HepG2 (cell line): ENCODE measurements around the gene HAP1. TPM values are rescaled to one million over a fixed set of nuclear protein-coding genes. Genes with fewer than 3 reads are reported as not detected.
A peak's percentile ranks its signal among the peaks of the same experiment; 100 is the strongest.

Source experiments
- BORCS8-MEF2B ChIP-seq: sonication (generic); formaldehyde crosslinking; IDR thresholded peaks from 2 replicates; pipeline ENCODE4 v1.8.0; 2022; ENCODE audit warnings: mild to moderate bottlenecking, missing genetic modification reagents
- CREM ChIP-seq, 2 experiments: sonication (generic) in 1 of 2; formaldehyde crosslinking in 1 of 2; IDR thresholded peaks; 2 replicates each; pipeline versions ENCODE4 v1.4.0 to v1.6.1; 2016 to 2020; ENCODE audit warnings: antibody characterized with exemption in 1 of 2, mild to moderate bottlenecking in 1 of 2, missing genetic modification reagents in 1 of 2
- FIP1L1 ChIP-seq: fragments of 200-400 bp; formaldehyde crosslinking; IDR thresholded peaks from 2 replicates; pipeline ENCODE4 v1.6.1; 2018; ENCODE audit warnings: low read depth, mild to moderate bottlenecking, low read length, moderate library complexity, borderline replicate concordance; ENCODE audit not compliant: insufficient read depth
- HNF4G ChIP-seq, 2 experiments: sonication (generic) in 1 of 2; formaldehyde crosslinking in 1 of 2; IDR thresholded peaks; 2 replicates each; pipeline versions ENCODE4 v1.4.0 to v1.6.1; 2011 to 2020; ENCODE audit warnings: borderline replicate concordance in 2 of 2, low read depth in 2 of 2, mild to moderate bottlenecking in 2 of 2, low read length in 1 of 2, missing genetic modification reagents in 1 of 2, moderate library complexity in 1 of 2
- MIXL1 ChIP-seq: IDR thresholded peaks from 2 replicates; pipeline ENCODE4 v1.6.1; 2016
- NCOA5 ChIP-seq: sonication (generic); formaldehyde crosslinking; IDR thresholded peaks from 2 replicates; pipeline ENCODE4 v1.4.0; 2020; ENCODE audit warnings: missing genetic modification reagents
- PPARG ChIP-seq: conservative IDR thresholded peaks from 2 replicates; pipeline ENCODE4 v1.6.1; 2016; ENCODE audit warnings: missing biosample characterization, missing genetic modification reagents
- RARA ChIP-seq: IDR thresholded peaks from 2 replicates; pipeline ENCODE4 v1.6.1; 2016; ENCODE audit warnings: missing genetic modification reagents, missing compliant biosample characterization
- SP2 ChIP-seq: sonication (generic); formaldehyde crosslinking; IDR thresholded peaks from 2 replicates; pipeline ENCODE4 v1.5.1; 2020; ENCODE audit warnings: mild to moderate bottlenecking, missing genetic modification reagents
- ZBTB1 ChIP-seq: sonication (generic); formaldehyde crosslinking; IDR thresholded peaks from 2 replicates; pipeline ENCODE4 v1.4.0; 2020; ENCODE audit warnings: missing genetic modification reagents, borderline replicate concordance
- ZNF251 ChIP-seq: sonication (generic); formaldehyde crosslinking; IDR thresholded peaks from 2 replicates; pipeline ENCODE4 v1.9.0; 2021; ENCODE audit warnings: mild to moderate bottlenecking, missing genetic modification reagents
- ZNF441 ChIP-seq: sonication (generic); formaldehyde crosslinking; IDR thresholded peaks from 2 replicates; pipeline ENCODE4 v1.7.0; 2021; ENCODE audit warnings: missing genetic modification reagents, borderline replicate concordance
- ZNF737 ChIP-seq: sonication (generic); formaldehyde crosslinking; IDR thresholded peaks from 2 replicates; pipeline ENCODE4 v1.5.0; 2020; ENCODE audit warnings: missing genetic modification reagents, mild to moderate bottlenecking, borderline replicate concordance
- ZNF75D ChIP-seq: sonication (generic); formaldehyde crosslinking; IDR thresholded peaks from 2 replicates; pipeline ENCODE4 v1.8.1; 2023; ENCODE audit warnings: missing genetic modification reagents, mild to moderate bottlenecking, borderline replicate concordance
- polyA plus RNA-seq, 8 experiments: library from polyadenylated mRNA; depleted of rRNA in 3 of 8; stranded (reverse) in 7 of 8; unstranded in 1 of 8; fragments of >200 nt; fragmentation: Illumina TruSeq in 4 of 8; extraction: Trizol in 4 of 8; gene quantifications; 2 replicates each; pipeline versions ENCODE4 v1.2.1 to v1.2.3, GENCODE V29; 2011 to 2016; ENCODE audit warnings: low read depth in 4 of 8, missing spikeins in 1 of 8, mixed read lengths in 1 of 8; ENCODE audit not compliant: insufficient read depth in 1 of 8
- total RNA-seq, 5 experiments: library from RNA; depleted of rRNA; stranded (reverse); fragments of >200 nt; fragmentation: Illumina TruSeq; extraction: Trizol; gene quantifications; 2 replicates each; pipeline ENCODE4 v1.2.3, GENCODE V29; 2016; ENCODE audit warnings: low read depth in 1 of 5
- TF ChIP-seq, protein P1 (sequence below): sonication (generic); formaldehyde crosslinking; IDR thresholded peaks from 2 replicates; pipeline ENCODE4 v1.8.0; 2022; ENCODE audit warnings: missing genetic modification reagents, low read depth, mild to moderate bottlenecking, borderline replicate concordance
- TF ChIP-seq, protein P2 (sequence below): IDR thresholded peaks from 2 replicates; pipeline ENCODE4 v1.6.1; 2016; ENCODE audit warnings: missing biosample characterization, missing genetic modification reagents, low read depth
- TF ChIP-seq, protein P3 (sequence below): sonication (generic); formaldehyde crosslinking; IDR thresholded peaks from 2 replicates; pipeline ENCODE4 v1.4.0; 2020; ENCODE audit warnings: missing genetic modification reagents, borderline replicate concordance
- TF ChIP-seq, protein P4 (sequence below): IDR thresholded peaks from 2 replicates; pipeline ENCODE4 v1.4.0; 2020; ENCODE audit warnings: mild to moderate bottlenecking, missing genetic modification reagents

HAP1 gene
- total and polyA plus RNA-seq, 2 of the 13 experiments (the other 11 are each of a cell fraction or from before 2014, with no cell fraction given): 0.07 TPM

DNA sequence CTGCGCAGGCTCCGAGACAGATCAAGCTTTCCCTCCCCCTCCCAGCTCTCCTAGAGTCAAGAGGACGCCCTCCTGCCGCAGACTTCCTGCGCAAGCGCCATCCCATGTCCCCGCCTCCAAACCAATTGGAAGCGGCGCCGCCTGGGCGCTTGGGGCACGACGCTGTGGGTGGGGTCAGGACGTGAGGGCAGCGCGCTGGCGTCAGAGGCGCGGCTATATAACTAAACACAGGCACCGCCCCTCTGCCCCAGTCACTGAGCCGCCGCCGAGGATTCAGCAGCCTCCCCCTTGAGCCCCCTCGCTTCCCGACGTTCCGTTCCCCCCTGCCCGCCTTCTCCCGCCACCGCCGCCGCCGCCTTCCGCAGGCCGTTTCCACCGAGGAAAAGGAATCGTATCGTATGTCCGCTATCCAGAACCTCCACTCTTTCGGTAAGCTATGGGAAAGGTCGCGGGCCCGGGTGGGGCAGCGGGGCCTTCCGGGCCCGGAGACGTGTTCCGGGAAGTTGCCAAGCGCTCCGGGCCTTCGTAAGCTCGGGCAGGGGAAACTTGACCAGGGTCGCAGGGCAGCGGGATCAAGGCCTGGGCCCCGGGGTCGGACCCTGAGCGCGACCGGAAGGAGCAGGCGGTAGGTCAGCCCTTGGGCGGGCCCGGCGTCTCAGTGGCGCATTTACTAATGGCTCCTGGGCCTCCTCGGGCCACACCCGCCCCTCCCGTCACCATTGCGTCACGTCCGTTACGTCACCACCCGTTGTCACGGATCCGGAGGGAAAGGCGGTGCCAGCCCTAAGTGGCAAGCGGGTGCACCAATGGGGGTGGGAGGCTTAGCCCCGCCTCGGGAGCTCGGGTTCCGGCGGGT is 45.6 kb downstream of the HAP1 start, which contains the start of gene EIF1 (continued):
- TF ChIP-seq, protein P1, sequence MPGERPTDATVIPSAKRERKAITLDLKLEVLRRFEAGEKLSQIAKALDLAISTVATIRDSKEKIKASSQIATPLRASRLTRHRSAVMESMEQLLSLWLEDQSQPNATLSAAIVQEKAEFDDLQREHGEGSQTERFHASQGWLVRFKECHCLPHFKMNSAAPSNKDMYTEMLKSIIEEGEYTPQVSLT (CRISPR knock-in tag): peak; percentile 41; the same call in 1 of the 2 replicates
- TF ChIP-seq, protein P2, sequence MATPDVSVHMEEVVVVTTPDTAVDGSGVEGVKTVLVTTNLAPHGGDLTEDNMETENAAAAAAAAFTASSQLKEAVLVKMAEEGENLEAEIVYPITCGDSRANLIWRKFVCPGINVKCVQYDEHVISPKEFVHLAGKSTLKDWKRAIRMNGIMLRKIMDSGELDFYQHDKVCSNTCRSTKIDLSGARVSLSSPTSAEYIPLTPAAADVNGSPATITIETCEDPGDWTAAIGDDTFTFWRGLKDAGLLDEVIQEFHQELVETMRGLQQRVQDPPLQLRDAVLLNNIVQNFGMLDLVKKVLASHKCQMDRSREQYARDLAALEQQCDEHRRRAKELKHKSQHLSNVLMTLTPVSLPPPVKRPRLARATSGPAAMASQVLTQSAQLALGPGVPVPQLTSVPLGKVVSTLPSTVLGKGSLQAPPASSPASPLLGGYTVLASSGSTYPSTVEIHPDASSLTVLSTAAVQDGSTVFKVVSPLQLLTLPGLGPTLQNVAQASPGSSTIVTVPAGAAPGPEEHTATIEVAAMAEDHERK (CRISPR knock-in tag): peak; percentile 98
- TF ChIP-seq ZNF737: 0 out of 2 replicates have a peak, but pooled peaks have one; percentile 67
- TF ChIP-seq PPARG (CRISPR knock-in tag): 0 out of 2 replicates have a peak, but pooled peaks have one; percentile 37
- peak; percentile 57 for TF ChIP-seq MIXL1 (CRISPR knock-in tag)
- TF ChIP-seq ZNF251: peak; percentile 84
- TF ChIP-seq ZBTB1 (CRISPR knock-in tag): no peak
- no peak for TF ChIP-seq ZNF75D (CRISPR knock-in tag)
- peak; percentile 97 for TF ChIP-seq SP2
- peak; percentile 73; the same call in 1 of the 2 replicates for TF ChIP-seq FIP1L1
- TF ChIP-seq, protein P3, sequence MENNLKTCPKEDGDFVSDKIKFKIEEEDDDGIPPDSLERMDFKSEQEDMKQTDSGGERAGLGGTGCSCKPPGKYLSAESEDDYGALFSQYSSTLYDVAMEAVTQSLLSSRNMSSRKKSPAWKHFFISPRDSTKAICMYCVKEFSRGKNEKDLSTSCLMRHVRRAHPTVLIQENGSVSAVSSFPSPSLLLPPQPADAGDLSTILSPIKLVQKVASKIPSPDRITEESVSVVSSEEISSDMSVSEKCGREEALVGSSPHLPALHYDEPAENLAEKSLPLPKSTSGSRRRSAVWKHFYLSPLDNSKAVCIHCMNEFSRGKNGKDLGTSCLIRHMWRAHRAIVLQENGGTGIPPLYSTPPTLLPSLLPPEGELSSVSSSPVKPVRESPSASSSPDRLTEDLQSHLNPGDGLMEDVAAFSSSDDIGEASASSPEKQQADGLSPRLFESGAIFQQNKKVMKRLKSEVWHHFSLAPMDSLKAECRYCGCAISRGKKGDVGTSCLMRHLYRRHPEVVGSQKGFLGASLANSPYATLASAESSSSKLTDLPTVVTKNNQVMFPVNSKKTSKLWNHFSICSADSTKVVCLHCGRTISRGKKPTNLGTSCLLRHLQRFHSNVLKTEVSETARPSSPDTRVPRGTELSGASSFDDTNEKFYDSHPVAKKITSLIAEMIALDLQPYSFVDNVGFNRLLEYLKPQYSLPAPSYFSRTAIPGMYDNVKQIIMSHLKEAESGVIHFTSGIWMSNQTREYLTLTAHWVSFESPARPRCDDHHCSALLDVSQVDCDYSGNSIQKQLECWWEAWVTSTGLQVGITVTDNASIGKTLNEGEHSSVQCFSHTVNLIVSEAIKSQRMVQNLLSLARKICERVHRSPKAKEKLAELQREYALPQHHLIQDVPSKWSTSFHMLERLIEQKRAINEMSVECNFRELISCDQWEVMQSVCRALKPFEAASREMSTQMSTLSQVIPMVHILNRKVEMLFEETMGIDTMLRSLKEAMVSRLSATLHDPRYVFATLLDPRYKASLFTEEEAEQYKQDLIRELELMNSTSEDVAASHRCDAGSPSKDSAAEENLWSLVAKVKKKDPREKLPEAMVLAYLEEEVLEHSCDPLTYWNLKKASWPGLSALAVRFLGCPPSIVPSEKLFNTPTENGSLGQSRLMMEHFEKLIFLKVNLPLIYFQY (CRISPR knock-in tag): peak; percentile 53; the same call in 1 of the 2 replicates
- TF ChIP-seq RARA (CRISPR knock-in tag): peak; percentile 36
- TF ChIP-seq CREM (IDR thresholded peaks at IDR 0.05): peak; percentile 98
- peak; percentile 85 for TF ChIP-seq CREM (CRISPR knock-in tag; IDR thresholded peaks at IDR 0.05)
- peak; percentile 98 for TF ChIP-seq BORCS8-MEF2B (CRISPR knock-in tag)
- no peak; the same call in 1 of the 2 replicates for TF ChIP-seq HNF4G (IDR thresholded peaks at IDR 0.05; ENCODE audit: borderline replicate concordance, low read depth, low read length)
- peak; percentile 89 for TF ChIP-seq HNF4G (CRISPR knock-in tag; IDR thresholded peaks at IDR 0.05; ENCODE audit: borderline replicate concordance, low read depth)
- peak; percentile 81 for TF ChIP-seq ZNF441 (CRISPR knock-in tag)
- no peak for TF ChIP-seq NCOA5 (CRISPR knock-in tag)
- TF ChIP-seq, protein P4, sequence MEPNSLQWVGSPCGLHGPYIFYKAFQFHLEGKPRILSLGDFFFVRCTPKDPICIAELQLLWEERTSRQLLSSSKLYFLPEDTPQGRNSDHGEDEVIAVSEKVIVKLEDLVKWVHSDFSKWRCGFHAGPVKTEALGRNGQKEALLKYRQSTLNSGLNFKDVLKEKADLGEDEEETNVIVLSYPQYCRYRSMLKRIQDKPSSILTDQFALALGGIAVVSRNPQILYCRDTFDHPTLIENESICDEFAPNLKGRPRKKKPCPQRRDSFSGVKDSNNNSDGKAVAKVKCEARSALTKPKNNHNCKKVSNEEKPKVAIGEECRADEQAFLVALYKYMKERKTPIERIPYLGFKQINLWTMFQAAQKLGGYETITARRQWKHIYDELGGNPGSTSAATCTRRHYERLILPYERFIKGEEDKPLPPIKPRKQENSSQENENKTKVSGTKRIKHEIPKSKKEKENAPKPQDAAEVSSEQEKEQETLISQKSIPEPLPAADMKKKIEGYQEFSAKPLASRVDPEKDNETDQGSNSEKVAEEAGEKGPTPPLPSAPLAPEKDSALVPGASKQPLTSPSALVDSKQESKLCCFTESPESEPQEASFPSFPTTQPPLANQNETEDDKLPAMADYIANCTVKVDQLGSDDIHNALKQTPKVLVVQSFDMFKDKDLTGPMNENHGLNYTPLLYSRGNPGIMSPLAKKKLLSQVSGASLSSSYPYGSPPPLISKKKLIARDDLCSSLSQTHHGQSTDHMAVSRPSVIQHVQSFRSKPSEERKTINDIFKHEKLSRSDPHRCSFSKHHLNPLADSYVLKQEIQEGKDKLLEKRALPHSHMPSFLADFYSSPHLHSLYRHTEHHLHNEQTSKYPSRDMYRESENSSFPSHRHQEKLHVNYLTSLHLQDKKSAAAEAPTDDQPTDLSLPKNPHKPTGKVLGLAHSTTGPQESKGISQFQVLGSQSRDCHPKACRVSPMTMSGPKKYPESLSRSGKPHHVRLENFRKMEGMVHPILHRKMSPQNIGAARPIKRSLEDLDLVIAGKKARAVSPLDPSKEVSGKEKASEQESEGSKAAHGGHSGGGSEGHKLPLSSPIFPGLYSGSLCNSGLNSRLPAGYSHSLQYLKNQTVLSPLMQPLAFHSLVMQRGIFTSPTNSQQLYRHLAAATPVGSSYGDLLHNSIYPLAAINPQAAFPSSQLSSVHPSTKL (CRISPR knock-in tag): peak; percentile 58
